AG04449 (cell line): Measurements from ENCODE around the gene ANKFN1.

Experiments used
- CTCF ChIA-PET: fragments of 350-600 bp; formaldehyde crosslinking; extraction: SDS; loops from one replicate; lab custom pipeline; 2021; ENCODE audit warnings: antibody characterized with exemption; lab: Yijun Ruan, JAX
- POLR2A ChIA-PET: fragments of 400-600, 350-600 bp; formaldehyde crosslinking; extraction: SDS; loops from one replicate; lab custom pipeline; 2020; ENCODE audit warnings: antibody characterized with exemption, inconsistent platforms; lab: Yijun Ruan, JAX
- DNase-seq: peaks from one replicate; pipeline ENCODE4 v3.0.0-alpha.2; 2010; ENCODE audit warnings: low read depth, low spot score
- H3K4me3 ChIP-seq: 2 replicates; pipeline ENCODE4 v1.5.1; 2011; ENCODE audit warnings: low read depth, mild to moderate bottlenecking, control low read depth, low read length
- CTCF ChIP-seq: IDR thresholded peaks from one replicate; pipeline ENCODE4 v1.5.1; 2011; ENCODE audit warnings: mild to moderate bottlenecking, moderate library complexity, low read length, control low read depth, inconsistent platforms; ENCODE audit not compliant: insufficient read depth; ENCODE audit errors: missing control alignments

ANKFN1 gene

GRCh38 chr17:56113486-56113885 lies 39.8 kb upstream of the ANKFN1 start:
- no peak for DNase-seq
- CTCF ChIA-PET, result interaction anchor here (1.4 to 1.9 kb wide), 3 partner anchors 14 to 207 kb away, joined by 5 to 10 read pairs (median 6); no protein-coding TSS in a partner anchor

GRCh38 chr17:56114469-56114868 lies 38.8 kb upstream of the ANKFN1 start:
- ChIA-PET POLR2A (no interaction called here), CTCF (no interaction called here)
- H3K4me3 ChIP-seq, result no peak overlapping the region
- TF ChIP-seq CTCF, result no peak
- DNase-seq, result no peak

More at GRCh38 chr17:56113486-56113885, 39.8 kb upstream of the ANKFN1 start:
- POLR2A ChIA-PET, result no interaction called here
- no peak overlapping the region for H3K4me3 ChIP-seq
- no peak for TF ChIP-seq CTCF

- no peak for TF ChIP-seq CTCF
- CTCF ChIA-PET, result interaction anchor here (1.1 to 2.5 kb wide), 3 partner anchors 8 to 596 kb away, joined by 3 to 14 read pairs (median 3); no protein-coding TSS in a partner anchor
- POLR2A ChIA-PET, result no interaction called here
- no peak for DNase-seq
- no peak overlapping the region for H3K4me3 ChIP-seq
Observed at GRCh38 chr17:56119191-56119590, 34.1 kb upstream of the ANKFN1 start.

GRCh38 chr17:56119936-56120335 lies 33.3 kb upstream of the ANKFN1 start:
- no peak for DNase-seq
- ChIA-PET CTCF (interaction anchor here (1.1 to 2.5 kb wide), 5 partner anchors 8 to 596 kb away, joined by 3 to 14 read pairs (median 4); no protein-coding TSS in a partner anchor), POLR2A (no interaction called here)
- no peak for TF ChIP-seq CTCF
- no peak overlapping the region for H3K4me3 ChIP-seq

- POLR2A ChIA-PET, result no interaction called here
- no peak for DNase-seq
- no peak overlapping the region for H3K4me3 ChIP-seq
- CTCF ChIA-PET, result interaction anchor here (0.7 to 2.5 kb wide), 5 partner anchors 9 to 199 kb away, joined by 3 to 14 read pairs (median 4); no protein-coding TSS in a partner anchor
- TF ChIP-seq CTCF, result no peak
Observed at GRCh38 chr17:56121191-56122051, 31.9 kb upstream of the ANKFN1 start.
